Posterior vena cava (tissue), 2 donors: Measurements from ENCODE around the gene OBSCN. TPM values are rescaled to one million over a fixed set of nuclear protein-coding genes. Genes with fewer than 3 reads are reported as not detected.
"Not testable (repeated sequence)": the region's sequence is repeated elsewhere in the genome, so short reads cannot be mapped to it uniquely, and the experiment has no call there.

Source experiments
- DNase-seq: peaks from one replicate; pipeline ENCODE4 v3.0.0-alpha.2; 2020; ENCODE audit warnings: low spot score
- intact Hi-C, 2 donors: fragments of 100-400 bp; cut with DNase I; formaldehyde crosslinking; loops; one replicate each; pipeline versions ENCODE4 v1.14.1 to v1.14.2; 2022 to 2023
- total RNA-seq, 2 donors: library from RNA; stranded (reverse); fragmentation: NEBNext Ultra II Directional; extraction: Animal tissue kit (Norgen Biotek cat#: 25700); gene quantifications; one replicate each; pipeline ENCODE4 v1.2.1, GENCODE V29; 2021
- donor health status: DM: yes; HTN: yes; CAD: no.
- donor health status: DM: yes; HTN: yes; CAD: no.

Gene OBSCN
- total RNA-seq, 2 donors from 2014 or later, result 3.5 to 6.3 TPM

DNA sequence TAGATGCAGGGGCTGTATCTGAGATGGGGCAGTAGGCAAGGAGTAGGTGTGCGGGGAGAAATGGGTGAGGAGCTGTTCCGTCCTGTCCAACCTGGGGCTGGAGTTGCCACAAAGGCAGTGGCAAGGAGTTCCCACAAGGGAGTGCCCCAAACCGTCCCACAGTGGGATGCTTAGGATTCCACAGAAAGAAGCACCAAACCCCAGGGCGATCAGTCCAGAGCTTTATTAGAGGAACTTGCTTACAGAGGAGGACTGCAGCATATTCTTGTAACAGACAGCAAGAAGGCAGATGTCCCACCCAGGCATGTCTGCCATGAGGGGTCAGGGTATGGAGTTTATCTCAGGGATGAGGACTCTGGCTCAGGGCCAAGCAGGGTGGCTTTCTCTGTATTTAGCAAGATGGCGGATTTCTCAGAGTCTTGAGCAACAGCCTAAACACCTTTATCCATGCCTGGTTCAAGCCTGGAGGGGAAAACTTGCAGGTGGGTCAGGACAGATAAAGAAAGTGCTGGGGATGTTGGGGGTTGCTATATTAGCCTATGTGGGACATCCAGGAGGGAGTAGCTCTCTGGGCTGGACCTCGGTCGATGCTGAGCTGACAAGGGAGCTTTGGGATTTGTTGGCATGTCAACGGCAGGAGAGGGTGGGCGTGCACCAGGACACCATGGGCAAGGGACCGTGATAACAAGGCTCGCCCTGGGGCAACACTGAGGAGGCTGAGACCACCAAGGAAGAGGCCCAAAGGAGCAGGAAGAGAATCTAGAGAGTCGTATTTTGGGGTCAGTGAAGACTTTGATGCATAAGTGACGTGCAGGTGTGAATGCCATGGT lies 32.8 kb downstream of the OBSCN start:
- intact Hi-C loops, result no loop called here
- no peak for DNase-seq

DNA sequence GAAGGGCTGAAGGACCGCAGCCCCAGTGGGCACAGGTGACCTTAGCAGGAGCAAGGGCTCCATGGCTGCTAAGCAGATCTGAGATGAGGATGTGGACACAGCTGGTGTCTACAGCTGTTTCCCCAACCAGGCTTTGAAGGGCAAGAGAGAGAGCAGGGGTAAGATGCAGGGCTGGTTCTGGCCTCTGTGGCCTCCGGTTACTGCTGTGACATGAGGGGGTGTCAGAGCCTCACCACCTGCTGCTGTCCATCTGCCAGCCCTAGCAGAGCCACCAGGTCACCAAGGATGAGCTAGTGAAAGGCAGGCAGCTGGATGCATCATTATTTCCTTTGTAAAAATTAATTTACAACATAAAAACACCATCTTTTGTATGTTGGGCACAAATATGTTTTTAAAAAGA lies 33.4 kb downstream of the OBSCN start:
- DNase-seq, result no peak
- intact Hi-C loops, result no loop called here

DNA sequence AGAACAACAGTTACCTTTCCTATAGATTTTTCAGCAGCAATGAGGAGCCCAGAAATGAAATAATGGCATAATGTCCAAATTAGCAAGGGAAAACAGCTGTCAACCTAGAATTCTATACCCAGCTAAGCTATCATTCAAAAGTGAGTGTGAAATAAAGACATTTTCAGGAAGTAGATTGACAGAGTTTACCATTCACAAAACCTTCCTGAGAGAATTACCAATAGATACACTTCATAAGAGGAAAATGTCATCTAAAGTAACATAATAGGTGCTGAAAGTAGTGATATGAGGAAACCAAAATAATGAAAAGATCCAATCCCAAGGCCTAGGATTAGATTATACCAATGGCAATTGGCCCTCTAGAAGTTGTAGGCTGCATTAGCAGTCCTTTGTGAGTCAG lies 34.6 kb downstream of the OBSCN start:
- no peak for DNase-seq
- intact Hi-C loops, result no loop called here

DNA sequence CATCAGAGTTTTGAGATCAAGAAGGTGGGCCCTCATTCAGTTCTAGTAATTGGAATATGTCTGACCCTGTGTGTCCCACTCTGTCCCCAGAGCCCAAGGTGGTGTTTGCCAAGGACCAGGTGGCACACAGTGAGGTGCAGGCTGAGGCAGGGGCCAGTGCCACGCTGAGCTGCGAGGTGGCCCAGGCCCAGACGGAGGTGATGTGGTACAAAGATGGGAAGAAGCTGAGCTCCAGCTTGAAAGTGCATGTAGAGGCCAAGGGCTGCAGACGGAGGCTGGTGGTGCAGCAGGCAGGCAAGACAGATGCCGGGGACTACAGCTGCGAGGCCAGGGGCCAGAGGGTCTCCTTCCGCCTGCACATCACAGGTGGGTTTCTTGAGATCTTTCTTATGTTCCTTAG lies 35.2 kb downstream of the OBSCN start:
- DNase-seq, result no peak
- intact Hi-C loops, result no loop called here

DNA sequence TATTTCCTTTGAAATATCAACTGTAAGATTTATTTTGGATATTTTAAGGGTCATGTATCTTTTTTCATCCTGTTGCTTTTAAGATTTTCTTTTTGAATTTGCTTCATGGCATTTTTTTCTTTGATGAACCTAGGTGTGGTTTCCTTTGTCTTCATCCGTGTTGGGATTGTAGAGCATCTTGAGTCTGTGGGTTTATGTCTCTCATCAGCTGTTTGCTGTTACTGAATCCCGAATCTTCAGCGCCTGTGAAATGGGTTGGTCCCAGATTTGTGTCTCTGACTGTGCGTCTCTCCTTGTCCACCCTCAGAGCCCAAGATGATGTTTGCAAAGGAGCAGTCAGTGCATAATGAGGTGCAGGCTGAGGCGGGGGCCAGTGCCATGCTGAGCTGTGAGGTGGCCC lies 36.1 kb downstream of the OBSCN start:
- intact Hi-C loops, DNase-seq: not testable (repeated sequence)

DNA sequence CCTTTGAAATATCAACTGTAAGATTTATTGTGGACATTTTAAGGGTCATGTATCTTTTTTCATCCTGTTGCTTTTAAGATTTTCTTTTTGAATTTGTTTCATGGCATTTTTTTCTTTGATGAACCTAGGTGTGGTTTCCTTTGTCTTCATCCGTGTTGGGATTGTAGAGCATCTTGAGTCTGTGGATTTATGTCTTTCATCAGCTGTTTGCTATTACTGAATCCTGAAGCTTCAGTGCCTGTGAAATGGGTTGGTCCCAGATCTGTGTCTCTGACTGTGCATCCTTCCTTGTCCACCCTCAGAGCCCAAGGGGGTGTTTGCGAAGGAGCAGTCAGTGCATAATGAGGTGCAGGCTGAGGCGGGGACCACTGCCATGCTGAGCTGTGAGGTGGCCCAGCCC lies 37.3 kb downstream of the OBSCN start:
- DNase-seq, result no peak
- intact Hi-C loops, result no loop called here

DNA sequence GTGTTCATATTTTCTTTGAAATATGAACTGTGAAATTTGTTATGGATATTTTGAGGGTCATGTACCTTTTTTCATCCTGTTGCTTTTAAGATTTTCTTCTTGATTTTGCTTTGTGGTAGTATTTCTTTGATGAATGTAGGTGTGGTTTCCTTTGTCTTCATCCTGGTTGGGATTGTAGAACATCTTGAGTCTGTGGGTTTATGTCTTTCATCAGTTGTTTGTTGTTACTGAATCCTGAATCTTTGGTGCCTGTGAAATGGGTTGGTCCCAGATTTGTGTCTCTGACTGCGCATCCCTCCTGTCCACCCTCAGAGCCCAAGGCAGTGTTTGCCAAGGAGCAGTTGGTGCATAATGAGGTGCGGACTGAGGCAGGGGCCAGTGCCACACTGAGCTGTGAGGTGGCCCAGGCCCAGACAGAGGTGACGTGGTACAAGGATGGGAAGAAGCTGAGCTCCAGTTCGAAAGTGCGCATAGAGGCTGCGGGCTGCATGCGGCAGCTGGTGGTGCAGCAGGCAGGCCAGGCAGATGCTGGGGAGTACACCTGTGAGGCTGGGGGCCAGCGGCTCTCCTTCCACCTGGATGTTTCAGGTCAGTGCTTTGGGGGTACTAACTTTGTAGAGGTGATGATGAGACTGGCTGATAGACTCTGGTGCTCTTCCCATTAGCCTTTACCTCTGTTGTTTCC lies 38.5 kb downstream of the OBSCN start:
- intact Hi-C loops, result no loop called here
- no peak for DNase-seq

DNA sequence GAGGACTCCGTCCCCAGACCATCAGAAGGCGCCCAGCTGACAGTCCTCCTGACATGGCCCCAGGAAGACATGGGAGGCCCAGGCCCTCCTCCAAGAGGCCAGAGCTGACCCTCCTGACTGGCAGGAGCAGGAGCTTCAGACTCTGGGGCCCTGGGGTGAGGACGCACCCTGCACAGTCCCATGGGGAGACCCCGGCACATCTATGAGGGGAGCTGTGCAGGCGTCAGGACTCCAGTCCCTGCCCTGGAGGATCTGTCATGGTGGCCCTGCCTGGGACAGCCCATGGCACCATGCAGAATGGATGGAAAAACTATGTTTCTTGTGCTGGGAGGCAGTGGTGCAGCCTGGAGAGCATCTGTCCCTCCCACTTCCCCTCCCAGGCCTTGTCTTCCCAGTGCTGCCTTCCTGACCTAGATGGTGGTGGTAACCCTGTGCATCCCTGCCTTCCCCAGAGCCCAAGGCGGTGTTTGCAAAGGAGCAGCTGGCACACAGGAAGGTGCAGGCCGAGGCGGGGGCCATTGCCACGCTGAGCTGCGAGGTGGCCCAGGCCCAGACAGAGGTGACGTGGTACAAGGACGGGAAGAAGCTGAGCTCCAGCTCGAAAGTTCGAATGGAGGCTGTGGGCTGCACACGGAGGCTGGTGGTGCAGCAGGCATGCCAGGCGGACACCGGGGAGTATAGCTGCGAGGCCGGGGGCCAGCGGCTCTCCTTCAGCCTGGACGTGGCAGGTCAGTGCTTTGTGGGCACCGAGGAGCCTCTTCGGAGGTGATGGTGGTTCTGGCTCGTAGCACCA lies 41.9 kb downstream of the OBSCN start:
- no peak for DNase-seq
- intact Hi-C loops, result no loop called here

DNA sequence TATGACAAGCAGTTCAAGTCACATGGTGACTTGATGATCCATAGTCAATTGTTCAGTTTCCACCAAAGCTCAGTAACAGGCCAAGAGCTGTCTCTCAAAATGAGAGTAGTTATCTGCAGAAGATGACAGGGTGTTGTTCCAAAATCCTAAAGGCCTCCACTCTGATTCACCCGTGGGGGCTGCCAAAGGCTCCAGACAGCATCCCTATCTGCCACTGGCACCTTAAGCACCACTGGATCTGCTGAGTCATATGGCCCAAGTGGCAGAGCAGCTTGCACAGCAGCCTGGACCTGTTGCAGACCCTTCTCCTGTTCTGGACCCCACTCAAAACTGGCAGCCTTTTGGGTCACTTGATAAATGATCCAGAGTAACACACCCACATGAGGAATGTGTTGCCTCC lies 44.6 kb downstream of the OBSCN start:
- DNase-seq, intact Hi-C loops: not testable (repeated sequence)

DNA sequence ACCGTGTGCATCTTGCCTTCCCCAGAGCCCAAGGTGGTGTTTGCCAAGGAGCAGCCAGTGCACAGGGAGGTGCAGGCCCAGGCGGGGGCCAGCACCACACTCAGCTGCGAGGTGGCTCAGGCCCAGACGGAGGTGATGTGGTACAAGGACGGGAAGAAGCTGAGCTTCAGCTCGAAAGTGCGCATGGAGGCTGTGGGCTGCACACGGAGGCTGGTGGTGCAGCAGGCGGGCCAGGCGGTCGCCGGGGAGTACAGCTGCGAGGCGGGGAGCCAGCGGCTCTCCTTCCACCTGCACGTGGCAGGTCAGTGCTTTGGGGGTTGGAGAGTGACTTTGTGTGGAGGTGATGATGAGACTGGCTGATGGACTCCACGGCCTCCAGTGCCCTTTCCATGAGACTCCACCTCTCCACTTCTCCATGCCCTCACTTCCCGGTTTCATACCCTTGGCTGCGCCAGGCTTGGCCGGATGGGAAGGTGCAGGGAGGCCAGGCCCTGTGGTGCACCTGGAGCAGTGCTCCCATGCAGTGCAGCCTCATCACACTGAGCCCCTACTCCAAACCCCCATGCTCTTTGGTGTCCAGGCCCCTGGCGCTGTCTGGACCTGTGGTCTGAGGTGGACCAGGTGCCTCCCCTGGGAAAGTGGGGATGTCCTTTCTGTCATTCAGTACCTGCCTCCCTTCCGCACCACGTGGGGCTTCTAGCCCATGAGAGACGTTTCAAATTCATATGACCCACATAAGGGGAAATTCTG lies 49.0 kb downstream of the OBSCN start:
- DNase-seq, result no peak
- intact Hi-C loops, result no loop called here

DNA sequence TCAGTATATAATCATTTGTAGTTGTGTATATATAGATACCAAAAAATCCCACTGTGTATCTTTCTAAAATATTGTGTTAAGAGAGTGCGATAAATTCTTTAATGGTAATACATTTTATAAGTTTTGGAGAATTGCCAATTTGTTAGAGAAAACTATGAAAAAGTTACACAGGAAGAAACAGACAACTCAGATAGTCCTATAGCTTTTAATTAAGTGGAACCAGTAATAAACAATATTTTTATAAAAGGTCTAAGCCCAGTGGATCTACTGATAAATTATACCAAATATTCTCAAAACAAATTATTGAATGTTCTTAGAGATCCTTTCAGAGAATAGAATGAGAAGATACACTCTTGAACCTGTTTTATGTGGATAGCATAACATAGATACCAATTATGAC lies 50.6 kb downstream of the OBSCN start:
- intact Hi-C loops, result no loop called here
- no peak for DNase-seq

DNA sequence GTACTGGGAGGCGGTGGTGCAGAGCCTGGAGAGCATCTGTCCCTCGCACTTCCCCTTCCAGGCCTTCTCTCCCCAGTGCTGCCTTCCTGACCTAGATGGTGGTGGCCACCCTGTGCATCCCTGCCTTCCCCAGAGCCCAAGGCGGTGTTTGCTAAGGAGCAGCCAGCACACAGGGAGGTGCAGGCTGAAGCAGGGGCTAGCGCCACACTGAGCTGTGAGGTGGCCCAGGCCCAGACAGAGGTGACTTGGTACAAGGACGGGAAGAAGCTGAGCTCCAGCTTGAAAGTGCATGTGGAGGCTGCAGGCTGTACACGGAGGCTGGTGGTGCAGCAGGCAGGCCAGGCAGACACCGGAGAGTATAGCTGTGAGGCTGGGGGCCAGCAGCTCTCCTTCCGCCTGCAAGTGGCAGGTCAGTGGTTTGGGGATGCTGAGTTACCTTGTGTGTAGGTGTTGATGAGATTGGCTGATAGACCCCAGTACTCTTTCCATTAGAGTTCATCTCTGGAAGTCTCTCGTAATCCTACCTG lies 51.6 kb downstream of the OBSCN start:
- DNase-seq, result peak; percentile 64
- intact Hi-C loops, result no loop called here

DNA sequence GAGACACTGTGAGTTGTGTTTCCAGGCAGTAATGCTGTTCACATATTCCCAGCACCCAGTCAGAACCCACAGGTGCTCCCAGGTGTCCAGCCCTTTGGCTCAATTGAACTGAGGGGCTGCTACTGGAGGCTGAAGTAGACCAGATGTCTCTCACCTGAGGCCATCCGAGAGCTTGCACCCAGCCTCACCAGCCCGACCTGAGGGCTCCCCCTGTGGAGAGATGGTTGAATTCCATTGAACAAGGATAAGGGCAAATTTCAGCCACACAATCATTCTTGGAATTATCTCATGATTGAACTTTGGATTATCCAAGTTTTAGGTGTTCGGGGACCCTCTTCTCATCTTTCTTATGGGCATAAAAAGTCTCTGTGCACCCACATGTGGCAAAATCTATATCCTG lies 52.1 kb downstream of the OBSCN start:
- intact Hi-C loops, result no loop called here
- no peak for DNase-seq

DNA sequence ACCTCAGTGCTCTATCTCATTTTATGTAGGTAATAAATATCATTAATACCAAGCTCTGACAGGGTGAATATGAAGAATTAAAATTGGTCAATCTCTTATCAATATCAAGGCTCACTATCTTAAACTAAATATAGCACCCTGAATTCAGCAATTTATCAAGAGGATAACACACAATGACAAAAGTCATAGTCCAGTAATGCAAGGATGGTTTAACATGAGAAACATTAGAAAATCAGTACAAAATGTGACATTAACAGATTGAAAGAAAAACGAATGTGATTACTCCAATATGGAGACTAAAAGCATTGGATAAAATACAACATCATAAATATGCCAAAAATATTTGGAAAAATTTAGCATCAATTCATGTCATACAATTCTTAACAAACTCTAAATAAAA lies 53.9 kb downstream of the OBSCN start:
- DNase-seq, result no peak
- intact Hi-C loops, result no loop called here

DNA sequence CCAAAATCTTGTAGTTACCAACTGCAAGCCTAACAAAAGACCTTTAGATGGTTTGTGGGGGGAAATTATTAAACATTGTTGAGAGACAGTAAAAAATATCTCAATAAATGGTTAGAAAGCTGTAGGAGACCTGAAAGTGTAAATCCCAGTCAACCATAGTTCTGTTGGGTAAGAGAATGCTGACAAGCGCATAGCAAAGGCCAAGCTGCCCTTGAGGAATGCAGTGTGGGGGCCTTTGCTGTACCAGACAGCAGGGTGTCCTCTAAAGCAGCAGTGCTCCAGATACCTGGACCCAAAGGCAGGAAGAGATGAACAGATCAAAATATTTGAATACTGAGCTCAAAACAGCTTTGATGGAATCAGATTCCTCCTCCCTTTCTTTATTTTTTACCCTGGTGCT lies 54.6 kb downstream of the OBSCN start:
- DNase-seq, result no peak
- intact Hi-C loops, result no loop called here

DNA sequence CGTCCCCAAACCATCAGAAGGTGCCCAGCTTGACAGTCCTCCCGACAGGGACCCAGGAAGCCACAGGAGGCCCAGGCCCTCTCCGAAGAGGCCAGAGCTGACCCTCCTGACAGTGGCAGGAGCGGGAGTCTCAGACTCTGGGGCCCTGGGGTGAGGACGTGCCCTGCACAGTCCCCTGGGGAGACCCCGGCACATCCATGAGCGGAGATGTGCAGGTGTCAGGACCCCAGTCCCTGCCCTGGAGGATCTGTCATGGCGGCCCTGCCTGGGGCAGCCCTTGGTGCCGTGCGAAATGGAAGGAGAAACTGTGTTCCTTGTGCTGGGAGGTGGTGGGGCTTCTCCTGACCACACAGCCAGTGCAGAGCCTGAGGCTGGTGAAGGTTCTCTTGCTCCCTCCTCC lies 55.8 kb downstream of the OBSCN start:
- intact Hi-C loops, result no loop called here
- DNase-seq, result no peak

DNA sequence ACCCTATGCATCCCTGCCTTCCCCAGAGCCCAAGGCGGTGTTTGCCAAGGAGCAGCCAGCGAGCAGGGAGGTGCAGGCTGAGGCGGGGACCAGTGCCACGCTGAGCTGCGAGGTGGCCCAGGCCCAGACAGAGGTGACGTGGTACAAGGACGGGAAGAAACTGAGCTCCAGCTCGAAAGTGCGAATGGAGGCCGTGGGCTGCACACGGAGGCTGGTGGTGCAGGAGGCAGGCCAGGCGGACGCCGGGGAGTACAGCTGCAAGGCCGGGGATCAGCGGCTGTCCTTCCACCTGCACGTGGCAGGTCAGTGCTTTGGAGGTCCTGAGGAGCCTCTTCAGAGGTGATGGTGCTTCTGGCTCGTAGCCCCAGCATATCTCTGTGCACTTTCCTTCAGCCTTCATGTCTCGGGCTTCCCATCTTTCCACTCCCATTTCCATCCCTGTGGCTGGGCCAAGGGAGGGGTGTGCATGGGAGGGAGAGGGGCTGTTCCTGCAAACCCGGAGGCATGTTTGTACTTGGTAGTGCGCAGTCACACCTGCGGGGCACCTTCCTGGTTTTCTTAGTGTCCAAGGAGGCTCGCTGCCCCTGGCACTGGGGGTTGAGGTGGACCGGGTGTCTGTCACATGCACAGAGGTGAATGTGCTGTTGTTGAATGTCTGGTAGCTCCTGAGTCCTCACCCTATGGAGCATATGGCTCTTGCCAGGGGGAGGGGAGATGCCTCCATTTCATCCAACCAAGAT lies 56.4 kb downstream of the OBSCN start:
- intact Hi-C loops, result no loop called here
- DNase-seq, result no peak

DNA sequence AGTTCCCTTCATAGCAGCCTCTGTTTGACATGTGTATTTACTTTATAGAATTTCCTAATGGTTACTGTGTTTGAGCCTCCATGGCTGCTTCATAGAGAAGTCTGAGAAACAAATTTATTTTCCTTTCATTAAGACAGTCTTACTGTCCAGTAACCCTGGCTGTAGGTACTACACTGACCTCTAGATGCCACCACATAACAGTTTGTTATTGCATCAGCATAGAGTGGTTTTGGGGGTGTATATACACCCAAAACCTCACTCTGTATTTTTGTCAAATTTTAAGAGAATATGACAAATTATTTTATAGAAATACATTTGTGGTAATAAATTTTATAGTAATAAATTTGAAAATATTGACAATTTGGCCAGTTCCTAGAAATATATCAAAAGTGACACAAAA lies 57.3 kb downstream of the OBSCN start:
- intact Hi-C loops, result no loop called here
- DNase-seq, result no peak
